Nucleus accumbens (tissue), 56 donors: Measurements from ENCODE around the gene COL23A1.
A peak's percentile ranks its signal among the peaks of the same experiment; 100 is the strongest.

Source experiments
- DNase-seq, 56 donors: peaks; one replicate each; lab custom pipeline; 2025; lab: John Stamatoyannopoulos, UW

COL23A1 gene

DNA sequence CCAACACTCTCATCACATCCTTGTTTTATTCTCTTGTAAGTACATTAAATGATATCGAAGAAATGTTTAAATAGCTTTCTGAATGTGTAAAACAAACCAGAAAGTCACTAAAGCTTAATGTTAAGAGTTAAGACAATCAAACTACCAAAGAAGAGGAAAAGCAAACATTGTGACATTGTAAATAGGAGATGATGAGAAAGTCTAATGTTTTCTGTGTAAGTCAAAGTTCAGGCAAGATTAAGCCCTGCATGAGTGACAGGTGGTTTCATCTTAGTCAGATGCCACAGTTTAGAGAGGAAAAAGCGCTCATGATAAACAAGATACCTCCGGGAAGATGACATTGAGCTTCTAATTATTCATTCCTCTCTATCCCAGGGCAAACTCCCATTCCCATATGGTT lies 306.7 kb downstream of the COL23A1 start:
- no peak for DNase-seq

DNA sequence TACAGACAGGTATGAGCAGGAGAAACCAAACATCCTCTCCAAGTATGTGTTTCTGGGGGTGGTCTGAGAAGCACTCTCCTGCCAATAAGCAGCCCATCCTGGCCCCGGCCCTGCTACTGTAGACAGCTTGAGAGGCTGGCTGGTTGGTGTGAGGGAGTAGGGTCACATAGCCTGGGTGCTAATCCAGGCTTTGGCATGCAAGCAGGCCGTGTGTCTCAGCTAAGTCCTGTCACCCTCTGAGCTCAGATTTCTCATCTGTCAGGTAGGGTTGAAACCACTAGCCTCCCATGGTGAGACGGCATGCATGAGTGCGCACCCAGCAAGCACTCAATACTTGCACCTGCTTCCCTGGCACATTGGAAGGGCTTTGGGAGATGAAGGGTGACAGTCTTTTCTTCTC lies 307.8 kb downstream of the COL23A1 start:
- no peak for DNase-seq

DNA sequence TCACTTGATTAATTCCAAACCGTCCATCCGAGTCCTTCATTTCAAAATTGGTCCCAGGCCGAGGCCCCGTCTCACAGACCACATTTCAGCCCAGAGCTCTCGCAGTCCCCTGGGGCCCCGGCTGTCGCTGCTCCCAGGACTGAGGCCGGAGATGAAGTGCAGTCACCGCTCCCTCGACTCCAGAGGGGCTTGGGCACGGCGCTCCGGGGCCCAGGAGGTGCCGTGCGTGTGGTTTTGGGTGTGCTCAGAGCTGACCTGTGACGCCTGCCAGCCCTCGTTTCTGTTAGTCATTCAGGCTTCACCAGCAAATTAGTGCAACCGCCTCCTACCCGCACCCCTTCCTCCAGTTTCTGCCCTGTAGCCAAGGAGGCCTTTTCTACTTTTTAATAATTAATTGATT lies 308.9 kb downstream of the COL23A1 start:
- no peak for DNase-seq

DNA sequence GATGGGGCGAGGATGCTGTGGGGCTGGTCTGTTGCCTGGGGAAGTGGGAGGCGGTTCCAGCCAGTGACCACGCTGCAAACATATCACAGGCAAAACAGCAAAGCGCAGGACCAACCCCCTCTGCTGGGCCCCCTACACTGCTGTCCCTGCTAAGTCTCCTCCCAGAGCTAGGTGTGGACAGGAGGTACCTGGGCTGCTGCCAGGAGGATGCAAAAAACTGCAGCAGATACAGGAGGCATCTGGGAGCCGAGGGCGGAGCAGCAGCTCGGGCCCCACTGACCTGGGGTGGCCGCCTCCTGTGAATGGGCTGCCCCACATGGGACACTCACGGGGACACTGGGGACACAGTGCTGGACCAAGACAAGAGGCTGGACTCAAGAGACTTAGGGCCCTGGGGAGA lies 309.6 kb downstream of the COL23A1 start:
- no peak for DNase-seq

DNA sequence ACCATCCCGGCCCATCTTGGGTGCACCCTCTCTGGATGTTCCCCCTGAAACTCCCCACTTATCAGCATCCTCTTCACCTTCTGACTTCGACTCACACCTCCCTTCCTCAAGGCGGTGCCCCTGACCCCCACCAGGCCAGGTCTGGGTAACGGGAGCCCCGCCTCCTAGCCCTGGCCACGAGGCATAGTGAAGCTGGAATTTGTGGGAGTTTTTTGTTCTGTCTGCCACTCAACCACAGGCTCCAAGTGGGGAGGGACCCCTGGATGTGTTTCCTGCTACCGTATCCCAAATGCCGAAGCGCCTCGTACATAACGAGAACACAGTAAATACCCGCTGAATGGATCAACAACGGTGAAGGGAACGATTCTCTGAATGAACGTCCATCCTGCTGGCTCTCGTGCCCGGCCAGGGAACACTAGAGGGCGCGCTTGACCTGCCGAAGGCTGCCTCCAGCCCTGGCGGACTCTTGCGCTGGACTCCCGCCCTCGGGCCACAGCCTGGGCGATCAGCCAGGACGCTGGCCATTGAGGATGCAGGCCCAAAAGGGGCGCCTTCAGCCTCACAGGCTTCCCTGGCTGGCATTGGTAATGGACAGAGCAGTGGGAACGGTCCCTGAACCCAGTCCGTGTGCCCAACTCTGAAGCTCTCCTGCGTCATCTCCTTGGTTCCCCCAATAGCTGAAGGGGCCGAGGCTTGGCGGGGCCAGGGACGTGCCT lies 310.3 kb downstream of the COL23A1 start:
- peak; percentile 20 to 96 (median 82) for DNase-seq

DNA sequence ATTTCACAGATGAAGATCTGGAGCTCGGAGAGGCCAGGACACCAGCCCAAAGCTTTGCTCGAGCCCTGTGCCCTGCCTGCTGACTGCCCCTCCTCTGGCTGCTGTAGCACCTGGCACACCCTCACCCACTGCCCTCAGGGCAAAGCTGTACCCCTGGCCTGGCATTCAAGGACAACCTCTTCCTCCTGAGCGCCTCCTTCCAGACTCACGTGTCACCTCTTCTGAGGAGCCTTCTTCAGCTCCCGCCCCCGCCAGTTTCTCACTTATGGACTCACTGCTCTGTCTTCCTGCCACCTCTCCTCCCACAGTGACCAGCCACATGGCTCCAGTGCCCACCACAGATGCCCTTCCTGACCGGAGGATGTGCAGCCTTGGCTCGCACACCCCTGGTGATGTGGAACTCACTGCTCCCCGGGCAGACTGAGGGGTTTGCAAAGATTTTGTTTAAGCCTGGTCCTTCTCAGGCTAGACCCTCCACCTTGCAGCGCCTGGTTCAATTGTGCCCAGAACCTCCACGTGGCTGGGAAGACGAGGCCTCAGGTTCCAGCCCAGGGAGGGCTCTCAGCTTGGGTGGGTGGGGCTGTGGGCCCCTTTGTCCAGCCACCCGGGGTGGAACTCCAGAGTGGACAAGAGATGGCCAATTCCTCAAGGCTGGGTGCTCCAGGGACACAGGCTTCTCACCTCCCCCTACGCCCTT lies 311.0 kb downstream of the COL23A1 start:
- no peak for DNase-seq

DNA sequence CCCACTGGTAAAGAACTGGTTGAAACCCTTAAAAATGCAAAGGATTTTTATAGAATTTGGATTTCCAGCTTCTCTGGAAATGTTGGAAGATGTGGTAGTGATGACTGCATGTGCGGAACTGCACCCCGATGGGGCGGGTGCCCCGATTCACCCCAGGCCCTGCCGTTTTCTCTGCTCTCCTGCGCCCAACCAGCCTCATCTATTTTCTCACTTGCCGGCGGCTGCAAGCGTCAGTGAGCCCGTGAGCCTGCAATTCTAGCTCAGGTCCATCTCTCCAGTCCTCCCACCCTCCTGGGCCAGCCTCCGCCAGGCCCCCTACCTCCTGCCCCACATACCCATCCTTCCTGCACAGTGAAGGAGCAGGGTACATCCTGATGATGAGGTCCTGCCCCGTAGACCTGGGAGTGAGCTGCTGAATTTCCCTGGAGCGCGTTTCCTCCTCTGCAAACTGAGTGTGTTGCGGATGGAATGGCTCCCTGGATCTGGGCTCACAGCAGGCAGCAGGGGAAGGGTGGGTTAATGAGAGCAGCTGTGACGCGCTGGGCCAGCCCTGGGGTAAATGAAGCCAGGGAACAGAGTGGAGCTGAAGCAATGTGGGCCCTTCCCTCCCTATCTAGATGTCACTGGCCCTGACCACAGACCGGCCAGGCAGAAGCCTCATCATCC lies 311.7 kb downstream of the COL23A1 start:
- DNase-seq, result no peak

DNA sequence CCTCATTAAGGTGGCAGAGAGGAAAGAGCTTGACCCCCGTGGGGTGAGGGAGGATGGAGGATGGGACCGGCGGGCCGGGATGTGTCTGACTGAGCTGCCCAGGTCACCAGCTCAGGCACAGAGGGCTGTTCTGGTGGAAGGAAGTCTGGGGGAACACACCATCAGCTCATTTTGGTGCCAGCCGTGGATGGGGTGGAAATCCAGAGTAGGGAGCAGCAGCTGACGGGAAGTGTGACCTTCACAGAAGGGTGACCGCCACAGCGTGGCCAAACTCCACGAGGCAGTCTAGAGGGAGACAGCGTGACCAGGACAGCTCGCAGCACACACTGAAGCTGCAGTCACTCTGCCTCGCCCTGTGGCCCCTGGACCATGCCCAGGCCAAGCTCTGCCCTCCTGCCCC lies 312.3 kb downstream of the COL23A1 start:
- DNase-seq, result no peak

DNA sequence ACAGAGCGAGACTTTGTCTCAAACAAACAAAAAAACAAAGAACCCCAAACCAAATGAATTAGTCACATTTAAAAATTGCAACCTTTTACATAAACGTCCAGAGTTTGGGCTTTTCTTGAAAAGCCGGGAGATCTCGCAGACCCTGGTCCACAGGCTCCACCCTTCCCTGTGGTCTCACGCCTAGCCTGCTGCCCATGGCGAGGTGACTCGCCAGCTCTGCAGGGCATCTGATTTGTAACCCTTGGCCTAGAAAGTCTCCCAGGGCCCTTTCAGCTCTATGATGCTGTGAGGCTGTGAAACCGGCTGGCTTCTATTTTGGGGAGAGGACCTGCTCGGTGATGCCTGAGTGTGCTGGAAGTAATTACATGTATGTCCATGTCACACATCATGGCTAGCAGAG lies 312.8 kb downstream of the COL23A1 start:
- DNase-seq, result no peak

DNA sequence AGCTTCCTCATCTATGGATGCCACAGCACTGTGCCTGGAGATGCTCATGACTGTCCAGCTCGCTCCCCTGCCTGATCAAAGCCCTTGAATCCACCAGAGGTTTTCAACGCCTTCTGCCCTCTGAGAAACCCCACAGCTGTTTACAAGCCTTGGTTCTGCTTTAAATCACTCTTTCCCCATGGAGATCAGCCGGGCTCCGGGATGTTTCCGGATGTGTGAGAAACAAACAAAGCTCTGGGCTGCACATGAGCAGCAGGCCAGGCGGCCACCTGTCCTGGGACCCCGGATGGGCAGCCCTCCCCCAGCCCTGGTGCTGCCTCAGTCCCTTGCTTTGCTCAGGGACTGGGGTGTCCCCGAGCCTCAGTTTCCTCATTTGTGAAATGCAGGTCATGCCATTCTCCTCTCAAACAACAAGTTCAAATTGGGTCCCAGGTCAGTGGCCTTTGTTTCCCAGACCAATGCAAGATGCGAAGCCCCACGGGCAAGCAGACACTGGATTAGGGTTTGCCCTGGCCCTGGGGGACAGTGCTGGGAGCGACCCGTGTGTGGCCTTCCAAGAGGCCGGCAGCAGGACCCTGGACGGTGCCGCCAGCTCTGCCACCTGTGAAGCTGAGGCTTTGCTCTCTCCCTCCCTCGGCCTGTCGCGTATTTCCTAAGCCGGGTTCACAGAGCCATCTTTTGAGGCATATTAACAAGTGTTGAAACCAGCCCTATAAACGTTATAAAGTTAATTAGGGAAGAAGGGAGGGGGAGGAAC lies 315.2 kb downstream of the COL23A1 start:
- DNase-seq, result no peak

DNA sequence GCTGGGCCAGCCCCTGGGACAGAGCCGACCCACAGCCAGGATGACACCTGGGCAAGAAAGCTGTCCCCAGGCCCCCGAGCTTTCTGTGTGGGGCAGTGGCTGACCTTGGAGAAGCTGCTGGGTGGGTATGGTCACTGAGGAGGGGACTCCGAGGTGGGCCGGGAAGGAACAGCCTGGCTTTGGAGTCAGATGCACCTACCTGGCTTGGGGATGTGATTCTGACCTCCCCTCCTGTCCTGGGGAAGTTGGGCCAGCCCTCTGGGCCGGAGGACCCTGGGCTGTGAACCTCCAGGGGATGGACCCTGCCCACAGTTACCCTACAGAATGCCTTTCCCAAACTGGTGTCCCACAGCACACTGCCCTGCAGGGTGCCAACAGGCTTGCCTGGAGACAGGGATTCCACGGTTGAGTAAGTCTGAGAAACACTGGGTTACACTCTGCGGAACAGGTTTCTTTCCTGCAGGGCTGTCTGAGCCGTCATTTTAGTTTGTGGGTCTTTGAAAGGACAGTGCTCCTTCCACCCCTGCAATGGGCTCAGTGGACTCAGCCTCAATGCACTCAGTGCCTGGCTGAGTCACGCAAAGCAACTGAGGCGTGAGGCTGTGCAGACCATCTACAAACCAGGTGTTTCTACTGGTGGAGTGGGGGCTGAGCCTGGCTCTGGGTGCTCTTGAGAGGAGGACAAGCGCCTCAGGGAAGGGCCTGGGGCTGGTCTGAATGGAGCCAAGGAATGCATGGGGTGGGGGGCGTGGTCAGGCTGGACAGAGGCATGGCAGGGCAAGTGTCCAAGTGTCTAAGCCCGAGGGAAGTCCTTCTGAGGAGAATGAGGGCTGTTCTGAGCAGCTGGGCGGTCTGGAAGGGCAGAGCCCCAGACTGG lies 316.3 kb downstream of the COL23A1 start:
- DNase-seq, result no peak

DNA sequence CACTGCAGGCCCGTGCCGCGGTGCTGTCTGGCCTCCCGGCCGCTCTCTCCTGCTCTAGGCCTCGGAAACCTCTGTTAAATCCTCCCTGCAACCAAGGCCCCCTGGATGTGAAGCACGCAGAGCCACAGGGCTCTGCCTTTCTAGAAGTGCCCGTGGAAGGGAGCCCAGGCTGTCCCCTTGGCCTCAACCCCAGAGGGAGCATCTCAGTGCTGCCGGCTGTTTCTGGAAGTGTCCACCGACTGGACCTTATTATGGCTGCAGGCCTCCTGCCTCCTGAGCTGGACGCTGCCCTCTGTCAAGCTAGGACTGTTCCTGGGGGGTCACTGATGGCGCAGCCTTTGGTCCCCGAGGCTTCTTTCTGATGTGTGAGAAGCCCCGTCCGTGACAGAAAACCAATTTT lies 317.2 kb downstream of the COL23A1 start:
- DNase-seq, result no peak

DNA sequence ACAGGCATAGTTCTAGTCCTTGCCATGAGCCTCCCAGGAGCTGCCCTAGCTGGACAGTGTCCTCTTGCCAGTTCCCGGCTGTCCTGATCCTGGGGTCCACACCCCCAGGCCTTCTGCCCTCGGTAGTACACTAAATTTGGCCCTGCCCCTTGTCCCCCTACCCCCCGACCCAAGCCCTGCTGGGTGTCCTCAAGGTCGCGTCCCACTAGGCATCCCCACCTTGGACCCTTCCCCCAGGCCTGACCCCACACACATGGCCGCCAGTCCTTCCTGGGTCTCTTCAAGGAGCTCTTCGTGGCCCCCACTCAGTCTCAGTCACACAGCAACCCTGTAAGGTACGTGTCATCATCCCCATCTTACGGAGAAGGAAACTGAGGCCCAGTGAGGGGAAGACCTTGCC lies 317.6 kb downstream of the COL23A1 start:
- DNase-seq, result no peak

DNA sequence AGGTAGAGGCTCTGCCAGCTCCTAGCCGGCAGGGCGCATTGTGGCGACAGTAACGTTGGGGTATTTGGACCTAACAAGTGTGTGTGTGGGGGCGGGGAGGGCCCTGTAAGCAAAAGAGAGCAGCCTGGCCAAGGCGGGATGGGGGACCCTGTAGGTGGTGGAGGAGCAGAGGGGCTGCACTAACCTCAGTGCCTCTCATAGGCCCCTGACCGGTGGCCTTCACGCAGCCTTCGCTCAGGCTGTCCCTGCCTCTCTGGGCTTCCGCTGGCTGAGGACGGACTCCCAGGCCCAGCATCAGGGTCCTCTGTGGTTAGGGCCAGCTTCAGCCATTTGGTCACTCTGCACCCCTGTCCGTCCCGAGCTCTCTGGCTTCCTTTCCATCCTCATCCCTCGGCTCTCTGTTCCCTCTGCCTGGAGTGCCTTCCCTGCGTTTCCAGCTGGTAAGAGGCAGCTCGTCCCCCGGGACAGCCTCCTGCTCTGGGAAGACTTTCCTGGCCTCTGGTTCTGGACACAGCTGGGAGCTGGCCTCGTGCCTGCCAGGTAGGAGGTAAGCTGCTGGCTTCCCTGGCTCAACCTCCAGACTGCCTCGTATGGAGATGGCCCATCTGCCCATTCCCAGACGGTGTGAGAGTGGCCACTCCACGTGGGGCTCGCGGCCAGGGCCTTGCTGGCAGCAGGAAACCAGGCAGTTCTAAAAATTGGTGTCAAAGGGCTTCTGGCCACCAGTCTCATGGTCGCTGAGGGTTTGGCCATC lies 318.3 kb downstream of the COL23A1 start:
- DNase-seq, result no peak

DNA sequence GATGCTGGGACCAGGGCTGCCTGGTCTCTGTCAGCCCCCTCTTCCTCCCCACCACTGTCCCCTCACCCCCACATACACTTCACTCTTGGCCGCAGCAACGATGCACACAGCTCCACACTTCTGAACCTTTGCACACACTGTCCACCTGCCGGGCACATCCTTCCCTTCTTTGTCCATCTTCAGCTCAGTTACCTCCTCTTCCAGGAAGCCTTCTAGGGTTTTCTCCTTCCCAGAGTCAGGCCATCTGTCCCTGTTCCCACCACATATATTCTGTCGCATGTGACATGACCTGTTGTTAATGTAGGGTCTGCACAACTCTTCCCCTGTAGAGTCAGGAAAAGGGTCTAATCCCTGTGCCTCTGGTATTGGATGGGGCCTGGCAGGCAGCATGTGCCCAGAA lies 319.0 kb downstream of the COL23A1 start:
- no peak for DNase-seq

DNA sequence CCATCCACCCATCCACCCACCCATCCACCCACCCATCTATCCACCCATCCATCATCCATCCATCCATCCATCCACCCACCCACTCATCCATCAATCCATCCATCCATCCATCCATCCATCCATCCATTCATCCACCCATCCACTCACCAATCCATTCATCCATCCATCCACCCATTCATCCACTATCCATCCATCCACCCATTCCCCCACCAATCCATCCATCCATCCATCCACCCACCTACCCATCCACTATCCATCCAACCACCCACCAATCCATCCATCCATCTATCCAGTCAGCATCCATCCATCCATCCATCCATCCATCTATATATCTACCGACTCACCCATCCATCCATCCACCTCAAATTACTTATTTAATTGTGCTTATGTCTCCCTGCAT lies 320.7 kb downstream of the COL23A1 start:
- no peak for DNase-seq

DNA sequence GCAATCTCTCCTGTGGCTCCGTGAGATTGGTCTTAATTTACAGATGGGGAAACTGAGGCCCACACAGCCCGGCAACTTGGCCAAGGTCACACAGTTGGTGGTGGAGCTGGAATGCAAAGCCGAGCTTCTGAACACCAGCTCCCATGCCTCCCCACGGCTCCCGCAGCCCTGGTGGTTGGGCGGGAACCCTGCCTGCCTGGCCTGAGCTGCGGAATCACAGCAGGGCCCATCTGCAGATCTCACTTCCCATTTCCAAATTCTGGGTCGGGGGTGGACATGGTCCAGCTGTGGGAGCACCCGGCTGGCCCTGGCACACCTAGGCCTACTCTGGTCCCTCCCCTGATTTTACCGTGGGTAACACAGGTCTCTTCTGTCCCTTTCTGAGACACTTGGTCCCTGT lies 322.3 kb downstream of the COL23A1 start:
- DNase-seq, result no peak

DNA sequence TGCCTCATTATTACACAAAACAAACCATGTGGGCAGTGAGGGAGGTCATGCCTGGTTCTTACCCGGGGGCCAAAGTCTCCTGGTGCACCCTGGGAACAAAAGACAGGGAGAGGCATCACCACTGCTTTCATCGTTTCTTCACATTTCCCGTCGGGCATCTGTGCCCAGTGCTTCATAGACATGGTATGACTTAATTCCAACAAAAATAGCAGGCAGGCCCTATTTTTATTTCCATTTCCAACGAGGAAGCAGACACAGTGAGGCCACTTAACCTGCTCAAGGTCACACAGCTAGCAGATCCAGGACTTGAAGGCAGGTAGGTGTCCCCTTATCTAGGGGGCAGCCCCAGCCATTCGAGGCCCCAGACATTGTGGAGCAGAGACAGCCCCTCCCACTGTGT lies 322.9 kb downstream of the COL23A1 start:
- DNase-seq, result no peak

DNA sequence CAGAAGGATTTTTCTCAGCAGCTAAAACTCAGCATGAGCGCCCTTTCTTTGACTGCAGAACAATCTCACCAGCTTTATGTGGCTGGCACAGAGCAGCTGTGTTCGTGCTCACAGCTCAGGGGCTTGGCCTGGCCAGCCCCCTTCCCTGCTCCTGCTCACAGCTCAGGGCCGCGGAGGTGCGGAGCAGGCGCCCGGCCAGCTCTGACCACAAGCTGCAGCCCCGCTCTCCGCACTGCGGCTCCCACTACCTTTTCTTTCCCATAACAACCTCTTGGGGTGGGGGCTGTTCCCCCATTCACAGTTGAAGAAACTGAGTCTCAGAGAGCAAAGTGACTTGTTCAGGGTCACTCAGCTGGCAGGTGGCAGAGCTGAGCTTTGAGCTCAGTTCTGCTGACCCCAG lies 323.6 kb downstream of the COL23A1 start:
- DNase-seq, result no peak
